HepG2 (cell line): ENCODE data around the gene ZG16B. TPM values are rescaled to one million over a fixed set of nuclear protein-coding genes. Genes with fewer than 3 reads are reported as not detected.

Experiments used
- ATAC-seq: fragments of 200-7000 bp; cut with Tn5 transposase; 3 replicates; pipeline ENCODE4 v1.9.1; 2020; ENCODE audit warnings: mild to moderate bottlenecking, moderate library complexity
- BruUV-seq: library from RNA; stranded (reverse); fragments of 400-500 nt; replicated peaks from 2 replicates; lab custom pipeline; 2021; lab: Mats Ljungman, UMichigan
- CTCF ChIA-PET: fragments of 300-600 bp; formaldehyde crosslinking; extraction: SDS; loops from one replicate; lab custom pipeline; 2021; ENCODE audit warnings: low total read pairs, inconsistent platforms, low intra/inter-chr PET ratio; lab: Yijun Ruan, JAX
- POLR2A ChIA-PET: fragments of 350-600 bp; sonication (Branson Sonifier 250); formaldehyde crosslinking; loops from one replicate; lab custom pipeline; 2020; ENCODE audit warnings: antibody characterized with exemption, inconsistent platforms; lab: Yijun Ruan, JAX
- DNase-seq: peaks from one replicate; pipeline ENCODE4 v3.0.0-alpha.2; 2015; ENCODE audit warnings: low spot score
- FAIRE-seq: peaks from 3 replicates; lab custom pipeline; 2011; peaks lifted over from hg19 to GRCh38; lab: Jason Lieb, UNC
- H2AFZ ChIP-seq: one replicate; pipeline ENCODE4 v1.6.1; 2011; ENCODE audit warnings: low read length, inconsistent platforms
- H3K27ac ChIP-seq: fragments of 300-600 bp; 3 replicates; pipeline ENCODE4 v1.8.0; 2011; ENCODE audit warnings: mixed run types, mild to moderate bottlenecking, mixed read lengths, low read length, inconsistent platforms; ENCODE audit not compliant: insufficient read depth; ENCODE audit errors: extremely low read length
- H3K27me3 ChIP-seq, 2 experiments: fragments of 200-600 bp in 1 of 2; 2 replicates in 1 of 2; 3 replicates in 1 of 2; pipeline versions ENCODE4 v1.6.0 to v1.8.0; 2011; ENCODE audit warnings: low read length in 2 of 2, mild to moderate bottlenecking in 2 of 2, moderate library complexity in 2 of 2, inconsistent platforms in 1 of 2; ENCODE audit not compliant: insufficient read depth in 2 of 2, control insufficient read depth in 1 of 2
- H3K36me3 ChIP-seq, 2 experiments: fragments of 200-600 bp in 1 of 2; replicated peaks in 1 of 2; 2 replicates in 1 of 2; 3 replicates in 1 of 2; pipeline versions ENCODE4 v1.5.1 to v1.8.0; 2011; ENCODE audit warnings: low read length in 2 of 2, inconsistent platforms in 1 of 2; ENCODE audit not compliant: insufficient read depth in 2 of 2, control insufficient read depth in 1 of 2
- H3K4me1 ChIP-seq: 2 replicates; pipeline ENCODE4 v1.5.1; 2012; ENCODE audit warnings: low read length, inconsistent platforms; ENCODE audit not compliant: insufficient read depth
- H3K4me2 ChIP-seq: 2 replicates; pipeline ENCODE4 v1.6.0; 2011; ENCODE audit warnings: low read depth, low read length, inconsistent platforms
- H3K4me3 ChIP-seq, 3 experiments: fragments of 200-600 bp in 1 of 3; sonication (generic), shearing (Covaris generic) in 1 of 3; replicated peaks in 1 of 3; 2 replicates each; pipeline ENCODE4 v1.5.1; 2011 to 2016; ENCODE audit warnings: low read length in 3 of 3, inconsistent platforms in 2 of 3, low read depth in 2 of 3, mild to moderate bottlenecking in 2 of 3, control low read depth in 1 of 3, mixed read lengths in 1 of 3; ENCODE audit not compliant: insufficient read depth in 1 of 3
- H3K79me2 ChIP-seq: one replicate; pipeline ENCODE4 v1.6.1; 2011; ENCODE audit warnings: low read length, inconsistent platforms; ENCODE audit not compliant: insufficient read depth
- H3K9ac ChIP-seq: 2 replicates; pipeline ENCODE4 v1.6.0; 2011; ENCODE audit warnings: mild to moderate bottlenecking, low read depth, low read length, inconsistent platforms; ENCODE audit not compliant: insufficient read depth
- H3K9me3 ChIP-seq: 2 replicates; pipeline ENCODE4 v1.5.1; 2012; ENCODE audit warnings: mild to moderate bottlenecking, low read length
- H4K20me1 ChIP-seq: 2 replicates; pipeline ENCODE4 v1.6.0; 2011; ENCODE audit warnings: inconsistent platforms, mild to moderate bottlenecking, low read length, moderate library complexity; ENCODE audit not compliant: insufficient read depth
- LCORL ChIP-seq, 2 experiments: fragments of 450-650 bp in 1 of 2; sonication (generic) in 1 of 2; formaldehyde crosslinking in 1 of 2; IDR thresholded peaks; 2 replicates each; pipeline versions ENCODE4 v1.5.0 to v1.6.1; 2017 to 2020; ENCODE audit warnings: antibody characterized with exemption in 1 of 2, missing genetic modification reagents in 1 of 2
- U2AF1 ChIP-seq: fragments of 200-400 bp; formaldehyde crosslinking; optimal IDR thresholded peaks from 2 replicates; pipeline ENCODE3; 2017; ENCODE audit warnings: mild to moderate bottlenecking, low read depth, low read length
- ZFAT ChIP-seq: sonication (generic); formaldehyde crosslinking; conservative IDR thresholded peaks from 2 replicates; pipeline ENCODE4 v1.8.1; 2023; ENCODE audit warnings: missing genetic modification reagents, inconsistent platforms
- ZHX2 ChIP-seq, 2 experiments: sonication (generic) in 1 of 2; formaldehyde crosslinking in 1 of 2; IDR thresholded peaks; 2 replicates each; pipeline versions ENCODE4 v1.6.1 to v1.9.0; 2014 to 2022; ENCODE audit warnings: antibody characterized with exemption in 1 of 2, borderline replicate concordance in 1 of 2, inconsistent platforms in 1 of 2, low read depth in 1 of 2, missing genetic modification reagents in 1 of 2
- ZNF17 ChIP-seq: sonication (generic); formaldehyde crosslinking; IDR thresholded peaks from 2 replicates; pipeline ENCODE4 v1.5.0; 2020; ENCODE audit warnings: mild to moderate bottlenecking, missing genetic modification reagents
- ZNF18 ChIP-seq: sonication (generic); formaldehyde crosslinking; IDR thresholded peaks from 2 replicates; pipeline ENCODE4 v1.8.0; 2022; ENCODE audit warnings: mild to moderate bottlenecking, missing genetic modification reagents; ENCODE audit not compliant: insufficient replicate concordance
- ZNF816 ChIP-seq: sonication (generic); formaldehyde crosslinking; IDR thresholded peaks from 2 replicates; pipeline ENCODE4 v1.8.0; 2022; ENCODE audit warnings: missing genetic modification reagents, mild to moderate bottlenecking, borderline replicate concordance
- WGBS: methylation state at CpG from one replicate; pipeline ENCODE4 v1.1.6; 2017; ENCODE audit warnings: low lambda C conversion rate; 5-methylcytosine and 5-hydroxymethylcytosine counted together
- in situ Hi-C: cut with HindIII; loops from 2 replicates; pipeline ENCODE4 v1.10.0; 2017; ENCODE audit warnings: low pct_unique_long_range_greater_than_20kb; ENCODE audit not compliant: extremely low pct_ligation_motif_present
- intact Hi-C: fragments of 100-400 bp; cut with micrococcal nuclease; formaldehyde crosslinking; loops from one replicate; pipeline ENCODE4 v1.10.0; 2022; ENCODE audit not compliant: unreplicated experiment
- polyA plus RNA-seq, 8 experiments: library from polyadenylated mRNA; depleted of rRNA in 3 of 8; stranded (reverse) in 7 of 8; unstranded in 1 of 8; fragments of >200 nt; fragmentation: Illumina TruSeq in 4 of 8; extraction: Trizol in 4 of 8; gene quantifications; 2 replicates each; pipeline versions ENCODE4 v1.2.1 to v1.2.3, GENCODE V29; 2011 to 2016; ENCODE audit warnings: low read depth in 4 of 8, missing spikeins in 1 of 8, mixed read lengths in 1 of 8; ENCODE audit not compliant: insufficient read depth in 1 of 8
- total RNA-seq, 5 experiments: library from RNA; depleted of rRNA; stranded (reverse); fragments of >200 nt; fragmentation: Illumina TruSeq; extraction: Trizol; gene quantifications; 2 replicates each; pipeline ENCODE4 v1.2.3, GENCODE V29; 2016; ENCODE audit warnings: low read depth in 1 of 5
- TF ChIP-seq, protein P1 (sequence below), 2 experiments: IDR thresholded peaks; 2 replicates each; pipeline ENCODE4 v1.6.1; 2011 to 2012; ENCODE audit warnings: low read length in 2 of 2, borderline replicate concordance in 1 of 2, low read depth in 1 of 2, mild to moderate bottlenecking in 1 of 2, moderate library complexity in 1 of 2

Gene ZG16B
- total and polyA plus RNA-seq, 2 of the 13 experiments (the other 11 are each of a cell fraction or from before 2014, with no cell fraction given) = 1.5 to 11.3 TPM

DNA sequence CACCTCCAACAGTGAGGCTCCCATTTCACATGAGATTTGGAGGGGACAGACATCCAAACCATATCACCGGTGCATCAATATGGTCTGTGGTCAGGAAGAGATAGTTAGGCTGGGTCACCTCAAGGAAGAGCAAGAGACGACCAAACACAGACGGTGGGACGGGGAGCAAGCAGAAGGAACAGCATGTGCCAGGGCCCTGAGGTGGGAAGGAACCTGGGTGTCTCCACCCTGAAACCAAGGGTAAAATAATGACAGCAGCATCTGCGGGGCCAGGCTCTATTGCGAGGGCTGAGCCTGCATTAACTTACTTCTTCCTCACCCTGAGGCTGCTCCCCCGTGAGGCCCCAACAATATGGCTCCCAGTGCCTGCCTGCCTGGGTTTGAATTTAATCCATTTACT is 21.9 kb upstream of the ZG16B start (continued):
- TF ChIP-seq ZNF18 (CRISPR knock-in tag) = no peak

DNA sequence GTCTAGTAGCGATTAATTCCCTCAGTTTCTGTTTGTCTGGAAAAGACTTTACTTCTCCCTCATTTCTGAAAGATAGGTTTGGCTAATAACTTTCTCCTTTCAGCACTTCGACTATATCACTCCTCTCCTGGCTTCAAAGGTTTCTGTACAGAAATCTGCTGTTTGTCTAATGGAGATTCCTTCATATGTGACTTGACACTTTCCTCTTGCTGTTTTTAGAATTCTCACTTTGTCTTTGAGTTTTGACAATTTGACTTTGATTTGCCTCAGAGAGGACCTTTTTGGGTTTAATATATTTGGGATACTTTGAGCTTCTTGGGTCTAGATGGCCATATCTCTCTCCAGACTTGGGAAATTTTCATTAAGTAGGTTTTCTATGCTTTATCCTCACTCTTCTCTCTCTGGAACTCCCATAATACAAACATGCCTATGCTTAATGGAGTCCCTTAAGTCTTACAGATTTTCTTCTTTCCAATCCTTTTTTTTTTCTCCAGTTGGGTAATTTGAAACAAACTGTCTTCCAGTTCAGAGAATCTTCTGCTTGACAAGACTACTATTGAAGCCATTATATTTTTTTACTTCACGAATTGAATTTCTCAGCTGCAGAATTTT is 20.8 kb upstream of the ZG16B start:
- DNase-seq (no peak), ATAC-seq (no peak), FAIRE-seq (no peak)
- Histone ChIP-seq H3K79me2 (no peaks in the 10 kb centered on the region), H3K27me3 (peaks cover 5 to 55% of the 10 kb centered on the region in 2 experiments; a peak in 4 of 5 replicates), H3K9me3 (no peaks in the 10 kb centered on the region), H2AFZ (no peak overlapping the region), H3K36me3 (no peaks in the 10 kb centered on the region), H3K4me1 (peaks cover 7% of the 10 kb centered on the region; the same call in 1 of the 2 replicates), H3K9ac (no peak overlapping the region), H3K4me2 (no peak overlapping the region), H3K27ac (no peak overlapping the region), H4K20me1 (no peaks in the 10 kb centered on the region), H3K4me3 (no peak overlapping the region)
- no peak for TF ChIP-seq U2AF1
- TF ChIP-seq LCORL (IDR thresholded peaks at IDR 0.05) = no peak
- TF ChIP-seq LCORL (CRISPR knock-in tag; IDR thresholded peaks at IDR 0.05) = no peak
- no peak for TF ChIP-seq ZNF17 (CRISPR knock-in tag)
- TF ChIP-seq ZNF816 = no peak
- TF ChIP-seq ZHX2 (IDR thresholded peaks at IDR 0.05; ENCODE audit: low read depth) = no peak
- TF ChIP-seq ZHX2 (CRISPR knock-in tag; IDR thresholded peaks at IDR 0.05; ENCODE audit: borderline replicate concordance) = no peak
- no peak for TF ChIP-seq ZFAT (CRISPR knock-in tag)
- TF ChIP-seq, protein P1, sequence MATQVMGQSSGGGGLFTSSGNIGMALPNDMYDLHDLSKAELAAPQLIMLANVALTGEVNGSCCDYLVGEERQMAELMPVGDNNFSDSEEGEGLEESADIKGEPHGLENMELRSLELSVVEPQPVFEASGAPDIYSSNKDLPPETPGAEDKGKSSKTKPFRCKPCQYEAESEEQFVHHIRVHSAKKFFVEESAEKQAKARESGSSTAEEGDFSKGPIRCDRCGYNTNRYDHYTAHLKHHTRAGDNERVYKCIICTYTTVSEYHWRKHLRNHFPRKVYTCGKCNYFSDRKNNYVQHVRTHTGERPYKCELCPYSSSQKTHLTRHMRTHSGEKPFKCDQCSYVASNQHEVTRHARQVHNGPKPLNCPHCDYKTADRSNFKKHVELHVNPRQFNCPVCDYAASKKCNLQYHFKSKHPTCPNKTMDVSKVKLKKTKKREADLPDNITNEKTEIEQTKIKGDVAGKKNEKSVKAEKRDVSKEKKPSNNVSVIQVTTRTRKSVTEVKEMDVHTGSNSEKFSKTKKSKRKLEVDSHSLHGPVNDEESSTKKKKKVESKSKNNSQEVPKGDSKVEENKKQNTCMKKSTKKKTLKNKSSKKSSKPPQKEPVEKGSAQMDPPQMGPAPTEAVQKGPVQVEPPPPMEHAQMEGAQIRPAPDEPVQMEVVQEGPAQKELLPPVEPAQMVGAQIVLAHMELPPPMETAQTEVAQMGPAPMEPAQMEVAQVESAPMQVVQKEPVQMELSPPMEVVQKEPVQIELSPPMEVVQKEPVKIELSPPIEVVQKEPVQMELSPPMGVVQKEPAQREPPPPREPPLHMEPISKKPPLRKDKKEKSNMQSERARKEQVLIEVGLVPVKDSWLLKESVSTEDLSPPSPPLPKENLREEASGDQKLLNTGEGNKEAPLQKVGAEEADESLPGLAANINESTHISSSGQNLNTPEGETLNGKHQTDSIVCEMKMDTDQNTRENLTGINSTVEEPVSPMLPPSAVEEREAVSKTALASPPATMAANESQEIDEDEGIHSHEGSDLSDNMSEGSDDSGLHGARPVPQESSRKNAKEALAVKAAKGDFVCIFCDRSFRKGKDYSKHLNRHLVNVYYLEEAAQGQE (IDR thresholded peaks at IDR 0.05; ENCODE audit: borderline replicate concordance in 1 of 2, low read depth in 1 of 2, low read length in 2 of 2) = no peak
- no TSS peak for BruUV-seq
- CTCF ChIA-PET = interaction anchor here (0.6 kb wide), 1 partner anchor 8 kb away, joined by 3 read pairs; the partner anchor contains the start of gene PRSS21
- in situ Hi-C loops = no loop called here
- intact Hi-C loops = no loop called here
- POLR2A ChIA-PET = no interaction called here
- WGBS = 16% methylated on average over 3 of the region's 3 CpGs
